Activated T-cell treated with anti-CD3 and anti-CD28 coated beads, Interleukin-2, amount 50 U/mL, for 72 hours (primary cell): Measurements from ENCODE around the gene EPO. TPM values are rescaled to one million over a fixed set of nuclear protein-coding genes. Genes with fewer than 3 reads are reported as not detected.
"Not testable (repeated sequence)": the region's sequence is repeated elsewhere in the genome, so short reads cannot be mapped to it uniquely, and the experiment has no call there.

Experiments
- ATAC-seq, 2 donors: fragments of 150-1000 bp; cut with Tn5 transposase; replicated peaks in 1 of 2; 2 replicates each; pipeline ENCODE4 v1.10.0; 2021; ENCODE audit warnings: moderate library complexity in 2 of 2, mild to moderate bottlenecking in 1 of 2
- DNase-seq, 2 donors: peaks; one replicate each; pipeline ENCODE4 v3.0.0; 2021 to 2022; ENCODE audit warnings: mixed read lengths in 1 of 2
- H3K27ac Mint-ChIP-seq: one replicate; pipeline ENCODE4 v1.8.0; 2022; ENCODE audit warnings: mild to moderate bottlenecking, moderate library complexity, mixed read lengths
- H3K27me3 Mint-ChIP-seq: one replicate; pipeline ENCODE4 v1.8.0; 2022; ENCODE audit warnings: low read depth, mixed read lengths
- H3K36me3 Mint-ChIP-seq, 2 donors: one replicate each; pipeline ENCODE4 v1.8.0; 2022; ENCODE audit warnings: mixed read lengths in 2 of 2, mild to moderate bottlenecking in 1 of 2; ENCODE audit not compliant: insufficient read depth in 2 of 2
- H3K4me1 Mint-ChIP-seq: one replicate; pipeline ENCODE4 v1.8.0; 2022; ENCODE audit warnings: low read depth, mixed read lengths
- H3K4me3 Mint-ChIP-seq, 2 donors: one replicate each; pipeline ENCODE4 v1.8.0; 2022; ENCODE audit warnings: mild to moderate bottlenecking in 2 of 2, mixed read lengths in 2 of 2, moderate library complexity in 2 of 2
- H3K9me3 Mint-ChIP-seq, 2 donors: one replicate each; pipeline ENCODE4 v1.8.0; 2022; ENCODE audit warnings: mixed read lengths in 2 of 2
- total RNA-seq, 2 donors: library from RNA; stranded (reverse); gene quantifications; one replicate each; pipeline ENCODE4 v1.2.3, GENCODE V29; 2022

The EPO gene
- total RNA-seq, 2 donors from 2014 or later, result 0.19 TPM; not detected in 1

DNA sequence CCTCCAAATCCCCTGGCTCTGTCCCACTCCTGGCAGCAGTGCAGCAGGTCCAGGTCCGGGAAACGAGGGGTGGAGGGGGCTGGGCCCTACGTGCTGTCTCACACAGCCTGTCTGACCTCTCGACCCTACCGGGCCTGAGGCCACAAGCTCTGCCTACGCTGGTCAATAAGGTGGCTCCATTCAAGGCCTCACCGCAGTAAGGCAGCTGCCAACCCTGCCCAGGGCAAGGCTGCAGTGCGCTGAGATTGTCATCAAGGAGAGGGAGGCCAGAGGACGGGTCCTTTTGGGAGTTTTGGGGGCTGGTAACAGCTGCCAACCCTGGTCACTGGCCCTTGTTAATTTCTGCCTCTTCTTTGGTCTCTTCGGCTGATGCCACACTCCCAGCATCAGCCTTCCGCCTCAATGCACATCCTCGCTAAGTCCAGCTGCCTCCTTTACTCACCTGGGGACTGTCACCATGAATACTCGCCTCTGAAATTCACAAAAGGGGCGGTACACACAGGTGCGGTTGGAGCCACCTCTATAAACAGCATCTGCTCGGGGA lies 3.5 kb downstream of the EPO start:
- H3K9me3 Mint-ChIP-seq, result no peaks in the 10 kb centered on the region
- H3K27me3 Mint-ChIP-seq, result peaks cover 51% of the 10 kb centered on the region
- ATAC-seq (no peak), DNase-seq (no peak)
- no peak overlapping the region for H3K27ac Mint-ChIP-seq
- H3K4me1 Mint-ChIP-seq, result peaks cover 8% of the 10 kb centered on the region
- H3K4me3 Mint-ChIP-seq, result no peak overlapping the region
- no peaks in the 10 kb centered on the region for H3K36me3 Mint-ChIP-seq

DNA sequence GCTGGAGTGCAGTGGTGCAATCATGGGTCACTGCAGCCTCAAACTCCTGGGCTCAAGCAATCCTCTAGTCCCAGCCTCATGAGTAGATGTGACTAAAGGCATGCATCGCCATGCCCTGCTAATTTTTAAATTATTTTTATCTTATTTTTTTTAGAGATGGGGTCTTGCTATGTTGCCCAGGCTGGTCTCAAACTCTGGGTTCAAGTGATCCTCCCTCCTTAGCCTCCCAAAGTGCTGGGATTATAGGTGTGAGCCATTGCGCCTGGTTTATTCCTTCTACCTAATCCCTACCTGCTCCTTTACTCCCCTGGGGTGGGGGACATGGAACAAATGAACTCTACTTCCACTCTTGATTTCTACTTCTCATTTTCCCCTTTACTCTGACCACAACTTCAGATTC lies 4.1 kb downstream of the EPO start:
- ATAC-seq, DNase-seq, H3K9me3 Mint-ChIP-seq, H3K27ac Mint-ChIP-seq, H3K4me3 Mint-ChIP-seq, H3K4me1 Mint-ChIP-seq, H3K36me3 Mint-ChIP-seq: not testable (repeated sequence)
- H3K27me3 Mint-ChIP-seq, result peaks cover 45% of the 10 kb centered on the region

- Mint-ChIP-seq H3K27me3 (peaks cover 25% of the 10 kb centered on the region), H3K36me3 (no peaks in the 10 kb centered on the region), H3K9me3 (no peaks in the 10 kb centered on the region), H3K27ac (no peak overlapping the region), H3K4me1 (peaks cover 8% of the 10 kb centered on the region), H3K4me3 (no peak overlapping the region)
- DNase-seq (no peak), ATAC-seq (no peak)
Measured at GRCh38 chr7:100726996-100727761, 6.9 kb downstream of the EPO start.

DNA sequence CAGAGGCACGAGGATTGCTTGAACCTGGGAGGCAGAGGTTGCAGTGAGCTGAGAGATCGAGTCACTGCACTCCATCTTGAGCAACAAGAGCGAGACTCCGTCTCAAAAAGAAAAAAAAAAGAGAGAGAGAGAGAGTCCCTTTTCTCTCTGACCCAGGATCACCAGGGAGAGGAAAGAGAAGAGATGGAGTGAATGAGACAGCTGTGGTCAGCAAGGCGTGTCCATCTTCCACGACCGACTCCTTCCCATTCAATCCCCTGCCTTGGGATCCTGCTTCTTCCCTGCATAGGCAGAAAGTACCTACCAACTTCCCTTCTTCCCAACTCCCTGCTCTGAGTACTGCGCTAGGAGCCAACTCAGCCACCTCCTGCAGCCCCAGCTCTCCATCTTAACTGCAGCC lies 7.9 kb downstream of the EPO start:
- peaks cover 14% of the 10 kb centered on the region for H3K27me3 Mint-ChIP-seq
- H3K27ac Mint-ChIP-seq, result no peak overlapping the region
- no peak overlapping the region for H3K4me3 Mint-ChIP-seq
- no peaks in the 10 kb centered on the region for H3K36me3 Mint-ChIP-seq
- H3K4me1 Mint-ChIP-seq, result peaks cover 8% of the 10 kb centered on the region
- ATAC-seq, result no peak
- no peaks in the 10 kb centered on the region for H3K9me3 Mint-ChIP-seq
- DNase-seq, result no peak

DNA sequence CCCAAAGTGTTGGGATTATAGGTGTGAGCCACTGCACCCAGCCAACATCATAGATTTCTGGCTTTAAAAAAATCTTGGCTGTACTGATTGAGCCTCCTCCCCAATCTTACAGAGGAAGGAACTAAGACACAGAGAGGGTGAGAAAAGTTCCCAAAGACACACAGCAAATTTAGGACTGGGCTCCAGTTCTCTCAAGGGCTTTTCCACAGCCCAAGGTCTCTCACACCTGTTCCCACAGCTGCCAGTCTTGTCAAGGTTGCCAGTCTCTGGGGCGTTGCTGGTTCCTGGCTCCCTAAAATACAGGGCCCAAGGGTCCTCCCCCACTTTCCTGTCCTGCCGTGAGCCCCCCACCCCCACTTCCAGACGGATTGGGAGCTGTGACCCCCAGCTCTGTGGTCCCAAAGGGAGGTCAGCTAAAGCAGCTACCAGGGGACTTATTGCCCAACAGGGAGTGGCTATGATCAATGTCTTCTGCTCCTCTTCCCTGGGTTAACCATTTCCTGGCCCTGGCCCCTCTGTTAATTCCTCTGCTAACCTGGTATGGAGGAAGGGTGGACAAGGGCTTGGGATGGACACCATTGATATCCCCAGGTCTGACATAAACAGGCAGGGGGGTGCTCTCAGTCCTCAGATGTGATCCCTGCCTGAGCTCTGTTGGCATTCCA lies 10.0 kb downstream of the EPO start:
- H3K27me3 Mint-ChIP-seq, result peaks cover 14% of the 10 kb centered on the region
- no peaks in the 10 kb centered on the region for H3K36me3 Mint-ChIP-seq
- DNase-seq (no peak), ATAC-seq (no peak)
- no peaks in the 10 kb centered on the region for H3K9me3 Mint-ChIP-seq
- no peak overlapping the region for H3K4me3 Mint-ChIP-seq
- peaks cover 3% of the 10 kb centered on the region for H3K4me1 Mint-ChIP-seq
- H3K27ac Mint-ChIP-seq, result no peak overlapping the region

- Mint-ChIP-seq H3K27me3 (peaks cover 22% of the 10 kb centered on the region), H3K9me3 (no peaks in the 10 kb centered on the region), H3K36me3 (no peaks in the 10 kb centered on the region), H3K4me1 (no peaks in the 10 kb centered on the region), H3K4me3 (no peak overlapping the region), H3K27ac (no peak overlapping the region)
- no peak for DNase-seq
- no peak for ATAC-seq
Measured at GRCh38 chr7:100731937-100732636, 11.8 kb downstream of the EPO start.

- Mint-ChIP-seq H3K27ac (no peak overlapping the region), H3K36me3 (no peaks in the 10 kb centered on the region), H3K9me3 (no peaks in the 10 kb centered on the region), H3K4me3 (no peak overlapping the region), H3K4me1 (no peaks in the 10 kb centered on the region), H3K27me3 (peaks cover 16% of the 10 kb centered on the region)
- DNase-seq (no peak), ATAC-seq (no peak)
Measured at GRCh38 chr7:100735730-100736129, 15.5 kb downstream of the EPO start.

GRCh38 chr7:100736671-100737070 lies 16.4 kb downstream of the EPO start:
- ATAC-seq, result no peak
- Mint-ChIP-seq H3K36me3 (no peaks in the 10 kb centered on the region), H3K4me3 (no peak overlapping the region), H3K4me1 (no peaks in the 10 kb centered on the region), H3K9me3 (no peaks in the 10 kb centered on the region), H3K27me3 (peaks cover 16% of the 10 kb centered on the region), H3K27ac (no peak overlapping the region)
- DNase-seq, result no peak

DNA sequence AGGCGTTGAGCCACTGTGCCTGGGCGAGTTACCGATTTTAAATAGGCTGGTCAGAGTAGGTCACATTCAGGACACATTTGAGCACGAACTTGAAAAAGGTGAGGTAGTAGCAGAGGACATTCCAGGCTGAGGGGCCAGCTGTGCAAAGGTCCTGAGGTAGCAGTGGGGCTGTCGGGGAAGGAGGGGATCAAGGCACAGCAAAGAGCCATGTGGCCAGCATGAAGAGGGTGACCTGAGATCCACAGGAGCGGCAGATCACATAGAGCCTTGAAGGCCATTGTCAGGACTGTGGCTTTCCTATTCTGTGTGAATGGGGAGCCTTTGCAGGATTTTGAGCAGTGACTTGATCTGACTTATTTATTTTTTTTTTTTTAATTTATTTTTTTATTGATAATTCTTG lies 19.7 kb downstream of the EPO start:
- Mint-ChIP-seq H3K9me3 (peaks cover 2 to 7% of the 10 kb centered on the region in 2 donors), H3K27me3 (peaks cover 12% of the 10 kb centered on the region), H3K4me3 (no peak overlapping the region), H3K36me3 (peaks cover 1 to 2% of the 10 kb centered on the region in 2 donors), H3K4me1 (peaks cover 2% of the 10 kb centered on the region), H3K27ac (no peak overlapping the region)
- ATAC-seq, result no peak
- DNase-seq, result no peak

DNA sequence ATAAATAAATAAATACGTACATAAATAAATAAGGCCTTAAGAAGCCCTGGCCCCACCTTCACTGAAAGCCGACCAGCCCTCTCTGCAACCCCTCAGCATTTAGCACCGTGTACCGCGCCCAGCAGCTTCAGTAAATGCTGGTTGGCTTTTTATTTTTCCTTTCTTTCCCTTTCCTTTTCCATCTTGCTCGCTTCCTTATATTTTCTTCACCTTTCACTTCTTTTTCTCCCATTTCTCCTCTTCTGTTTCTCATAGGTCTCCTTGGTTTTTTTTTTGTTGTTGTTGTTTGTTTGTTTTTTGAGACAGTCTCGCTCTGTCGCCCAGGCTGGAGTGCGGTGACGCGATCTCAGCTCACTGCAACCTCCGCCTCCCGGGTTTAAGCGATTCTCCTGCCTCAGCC lies 24.3 kb downstream of the EPO start:
- Mint-ChIP-seq H3K4me1 (peaks cover 7% of the 10 kb centered on the region), H3K36me3 (peaks cover 1 to 2% of the 10 kb centered on the region in 2 donors), H3K27ac (no peak overlapping the region), H3K27me3 (peaks cover 32% of the 10 kb centered on the region), H3K4me3 (no peak overlapping the region), H3K9me3 (peaks cover 2 to 7% of the 10 kb centered on the region in 2 donors)
- ATAC-seq, result no peak
- DNase-seq, result no peak

GRCh38 chr7:100745184-100745583 lies 24.9 kb downstream of the EPO start:
- Mint-ChIP-seq H3K27ac (no peak overlapping the region), H3K4me3 (peak overlapping the region; percentile 34 to 84), H3K36me3 (peaks cover 1 to 2% of the 10 kb centered on the region in 2 donors), H3K27me3 (peaks cover 33% of the 10 kb centered on the region), H3K4me1 (peaks cover 7% of the 10 kb centered on the region), H3K9me3 (peaks cover 2 to 7% of the 10 kb centered on the region in 2 donors)
- DNase-seq (peak; percentile 24 to 26), ATAC-seq (peak; percentile 54 to 58)

- ATAC-seq (no peak), DNase-seq (no peak)
- Mint-ChIP-seq H3K27ac (no peak overlapping the region), H3K4me1 (no peaks in the 10 kb centered on the region), H3K9me3 (no peaks in the 10 kb centered on the region), H3K27me3 (peaks cover 34% of the 10 kb centered on the region), H3K4me3 (no peak overlapping the region), H3K36me3 (no peaks in the 10 kb centered on the region)
Measured at GRCh38 chr7:100752994-100753393, 32.7 kb downstream of the EPO start.

- Mint-ChIP-seq H3K4me3 (no peak overlapping the region), H3K27me3 (peaks cover 29% of the 10 kb centered on the region), H3K27ac (no peak overlapping the region), H3K4me1 (no peaks in the 10 kb centered on the region), H3K9me3 (no peaks in the 10 kb centered on the region), H3K36me3 (no peaks in the 10 kb centered on the region)
- no peak for ATAC-seq
- DNase-seq, result no peak
Measured at GRCh38 chr7:100753750-100754149, 33.5 kb downstream of the EPO start.
